GM21737 (cell line): ENCODE measurements around the gene ZNF311.
"Not testable (repeated sequence)": the region's sequence is repeated elsewhere in the genome, so short reads cannot be mapped to it uniquely, and the experiment has no call there.

ENCODE experiments used
- ATAC-seq: cut with Tn5 transposase; IDR thresholded peaks from one replicate; pipeline ENCODE4 v1.9.1; 2021; ENCODE audit warnings: mild to moderate bottlenecking, moderate library complexity; ENCODE audit not compliant: unreplicated experiment

ZNF311 gene

DNA sequence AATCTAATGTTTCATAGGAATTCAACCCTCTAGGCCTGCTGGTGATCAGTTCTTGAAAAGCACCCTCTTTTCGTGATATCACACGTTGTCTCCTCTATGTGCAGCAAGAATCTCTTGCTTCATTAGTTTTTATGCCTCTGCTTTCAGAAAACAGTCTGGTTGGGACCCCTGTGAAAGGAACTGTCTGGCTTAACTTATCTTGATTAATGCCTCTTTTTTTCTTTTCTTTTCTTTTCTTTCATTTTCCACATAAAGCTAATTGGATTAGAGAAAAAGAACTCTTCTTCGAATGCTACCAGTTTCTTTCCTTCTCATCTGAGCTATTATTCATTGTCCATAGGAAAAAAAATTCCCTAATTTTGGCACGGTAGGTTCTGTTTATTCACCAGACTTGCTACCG lies 21.3 kb downstream of the ZNF311 start:
- no peak for ATAC-seq

DNA sequence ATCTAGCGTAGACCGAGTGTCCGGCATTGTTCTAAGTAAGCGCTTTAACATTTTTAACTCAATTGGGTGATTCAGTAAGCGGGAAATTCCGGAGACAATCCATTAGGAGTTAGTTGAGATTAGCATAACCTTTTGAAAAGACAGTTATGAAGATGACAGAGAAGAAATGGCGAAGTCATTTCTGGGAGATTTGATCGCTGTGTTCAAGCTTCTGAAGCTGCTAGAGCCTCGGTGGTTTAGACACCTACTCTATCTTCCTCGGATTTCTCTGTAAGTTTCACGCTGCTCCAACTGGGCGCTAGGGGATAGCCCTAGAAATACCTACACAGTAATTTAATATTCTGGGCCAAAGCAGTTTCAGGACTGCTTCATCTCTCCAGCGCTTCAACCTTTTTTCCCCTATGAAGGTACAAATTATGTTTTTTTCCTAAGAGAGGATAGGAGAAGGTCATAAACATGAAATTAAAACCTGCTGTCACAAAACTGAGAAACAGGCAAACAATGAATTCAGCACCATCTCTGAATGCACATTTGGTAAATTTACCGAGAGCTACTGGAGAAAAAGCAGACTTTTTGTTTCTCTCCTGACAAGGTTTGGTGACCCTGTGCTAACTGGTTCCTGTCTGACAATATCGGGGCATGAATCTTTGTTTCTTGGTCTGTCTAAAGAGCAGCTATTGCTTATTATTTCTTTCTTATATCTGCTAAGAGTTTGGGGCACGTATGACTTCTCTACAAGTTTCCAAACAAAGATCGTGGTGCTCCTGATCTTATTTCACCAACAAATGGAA lies 22.4 kb downstream of the ZNF311 start:
- no peak for ATAC-seq

DNA sequence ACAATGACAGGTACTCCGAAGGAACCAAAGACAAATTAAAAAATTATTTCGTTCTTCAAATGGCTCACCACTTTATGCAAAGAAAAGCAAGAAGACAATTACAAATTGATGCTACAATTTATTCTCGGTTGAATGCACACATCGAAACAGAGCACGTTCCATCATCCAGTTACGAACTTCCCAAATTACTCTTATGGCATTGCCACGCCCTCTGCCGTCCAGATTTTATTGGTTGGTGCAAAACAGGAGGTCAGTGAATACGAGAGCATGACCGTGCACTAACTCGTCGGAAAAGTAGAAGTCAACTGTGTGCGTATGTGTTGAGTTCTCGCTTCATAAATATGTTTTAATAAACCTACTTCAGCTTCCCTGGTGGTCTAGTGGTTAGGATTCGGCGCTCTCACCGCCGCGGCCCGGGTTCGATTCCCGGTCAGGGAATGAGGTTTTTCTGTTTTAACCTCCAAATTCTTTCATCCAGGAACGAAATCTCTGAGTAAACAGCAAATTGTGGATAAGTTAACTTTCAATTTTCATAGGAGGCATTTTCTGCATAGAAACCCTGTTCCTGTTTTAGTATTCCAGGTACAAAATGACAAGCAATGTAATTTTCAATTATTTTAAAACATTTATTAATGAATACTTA lies 23.2 kb downstream of the ZNF311 start:
- ATAC-seq, result peak; percentile 37

DNA sequence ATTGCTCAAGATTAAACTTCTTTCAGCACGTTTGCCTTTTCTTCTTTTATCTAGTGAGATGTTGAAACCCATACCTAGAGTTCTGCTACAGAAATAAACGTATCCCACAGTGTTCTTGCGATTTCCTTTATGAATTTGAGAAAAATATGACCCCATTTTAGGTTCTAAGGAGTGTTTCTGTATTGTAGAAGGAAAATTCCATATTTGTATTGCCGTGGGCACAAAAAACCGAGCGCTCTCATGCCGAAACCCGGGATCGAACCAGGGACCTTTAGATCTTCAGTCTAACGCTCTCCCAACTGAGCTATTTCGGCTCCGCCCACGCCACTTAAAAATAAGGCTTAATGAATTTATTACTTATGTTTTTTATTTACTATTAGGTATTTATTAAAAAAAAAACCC lies 23.7 kb downstream of the ZNF311 start:
- ATAC-seq, result peak; percentile 25

DNA sequence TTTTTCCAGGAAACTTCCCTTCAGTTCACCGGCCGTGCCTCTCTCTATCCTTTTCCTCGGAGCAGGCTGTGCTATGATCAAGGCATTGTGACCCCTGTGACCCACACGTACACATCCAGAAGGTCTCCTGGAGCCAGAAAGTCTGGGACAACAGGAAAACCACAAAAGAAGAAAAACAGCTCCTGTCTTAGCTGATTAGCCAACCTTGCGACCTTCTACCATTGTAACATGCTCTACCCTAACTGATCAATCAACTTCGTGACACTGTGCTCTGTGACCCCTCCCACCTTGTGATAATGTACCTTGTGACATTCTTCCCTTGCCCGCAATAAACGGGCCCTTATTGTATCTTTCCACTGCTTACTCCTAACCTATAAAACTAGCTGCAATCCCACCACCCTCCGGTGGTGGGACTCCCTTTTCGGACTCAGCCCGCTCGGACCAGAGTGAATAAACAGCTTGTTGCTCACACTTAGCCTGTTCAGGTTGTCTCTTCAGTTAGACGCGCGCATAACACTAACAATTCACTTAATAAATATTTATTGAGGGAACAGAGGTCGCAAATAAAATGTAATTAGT lies 24.2 kb downstream of the ZNF311 start:
- peak; percentile 40 for ATAC-seq

DNA sequence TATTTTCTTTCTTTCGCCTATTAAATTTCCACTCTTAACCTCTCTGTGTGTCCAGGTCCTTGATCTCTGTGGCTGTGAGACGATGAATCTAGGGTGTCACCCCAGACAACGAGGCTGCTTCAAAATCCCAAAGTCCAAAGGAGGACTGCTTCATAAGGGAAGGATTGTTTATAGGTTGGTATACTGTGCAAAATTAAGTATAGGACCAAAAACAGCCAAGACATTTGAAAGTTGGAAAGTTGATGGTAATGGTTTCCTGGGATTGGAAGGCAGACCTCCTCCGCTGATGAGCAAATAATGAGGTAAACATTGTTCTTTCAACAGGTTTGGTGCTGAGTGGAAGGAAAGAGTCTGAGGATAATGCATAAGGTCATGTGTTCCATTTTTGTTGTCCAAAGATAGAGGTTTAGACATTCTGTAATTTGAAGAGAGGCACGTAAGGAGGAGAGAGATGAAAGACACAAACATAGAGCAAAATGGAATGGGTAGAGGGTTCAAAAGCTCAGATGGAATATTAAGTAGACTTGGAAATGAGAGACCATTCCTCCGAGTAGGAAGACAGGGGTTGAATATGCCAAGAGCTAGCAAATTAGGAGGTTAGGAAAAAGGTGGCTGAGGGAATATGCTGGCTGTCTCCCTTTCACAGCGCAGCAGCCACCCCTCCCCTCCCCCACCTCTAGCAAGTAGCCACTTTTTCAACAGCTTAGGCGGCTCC lies 24.8 kb downstream of the ZNF311 start:
- no peak for ATAC-seq

DNA sequence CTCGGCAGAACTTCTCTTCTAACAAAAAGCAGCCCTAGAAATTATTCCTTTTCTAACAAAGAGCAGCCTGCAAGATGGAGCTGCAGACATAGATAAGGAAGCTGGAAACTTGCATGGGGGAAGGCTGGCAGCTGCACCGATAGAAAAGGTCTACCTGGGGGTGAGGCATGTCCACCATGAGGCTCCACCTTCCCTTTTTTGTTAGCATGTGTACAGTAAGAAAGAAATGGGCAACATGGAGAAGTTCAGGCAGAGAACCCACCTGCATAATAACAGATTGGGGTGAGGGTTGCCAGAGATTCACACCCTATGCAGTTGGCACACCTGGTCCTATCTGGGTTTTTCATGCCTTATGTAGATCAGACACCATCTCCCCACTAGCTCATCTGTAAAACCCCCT lies 25.4 kb downstream of the ZNF311 start:
- no peak for ATAC-seq

DNA sequence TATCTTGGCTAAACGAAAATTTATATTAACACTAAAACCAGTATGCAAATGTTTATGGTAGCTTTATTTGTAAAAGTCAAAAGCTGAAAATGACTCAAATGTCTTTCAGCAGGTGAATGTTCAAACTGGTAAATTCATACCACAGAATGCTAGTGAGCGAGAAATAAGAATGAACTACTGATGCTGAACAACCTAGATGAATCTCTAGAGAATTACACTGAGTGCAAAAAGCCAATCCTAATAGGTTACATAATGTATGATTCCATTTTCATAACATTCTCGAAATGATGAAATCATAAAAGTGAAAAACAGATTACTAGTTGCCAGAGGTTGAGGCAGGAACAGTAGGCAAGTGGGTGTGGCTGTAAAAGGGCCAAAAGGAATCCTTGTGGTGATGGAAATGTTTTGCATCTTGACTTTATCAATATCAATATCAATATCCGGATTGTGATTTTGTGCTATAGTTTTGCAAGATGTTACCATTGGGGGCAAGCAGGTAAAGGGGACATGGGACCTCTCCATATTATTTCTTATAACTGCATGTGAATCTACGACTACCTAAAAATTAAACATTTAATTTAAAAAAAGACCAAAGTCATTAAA lies 26.1 kb downstream of the ZNF311 start:
- peak; percentile 34 for ATAC-seq

DNA sequence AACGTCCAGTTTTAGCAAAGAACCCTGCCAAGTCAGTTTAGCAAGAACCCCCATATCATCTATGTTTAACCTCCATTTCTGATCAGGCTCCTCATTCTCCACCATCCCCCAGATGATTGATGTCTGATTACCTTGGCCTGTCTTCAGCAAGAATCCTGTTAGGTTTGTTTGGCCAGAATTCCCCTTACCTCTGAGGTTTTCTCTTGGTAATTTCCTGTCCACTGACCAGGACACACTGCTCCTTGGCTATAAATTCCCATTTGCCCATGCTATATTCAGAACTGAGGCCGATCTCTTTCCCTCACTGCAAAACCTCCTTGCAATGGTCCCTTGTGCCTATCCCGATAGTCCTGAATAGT lies 27.0 kb downstream of the ZNF311 start:
- ATAC-seq, result no peak

DNA sequence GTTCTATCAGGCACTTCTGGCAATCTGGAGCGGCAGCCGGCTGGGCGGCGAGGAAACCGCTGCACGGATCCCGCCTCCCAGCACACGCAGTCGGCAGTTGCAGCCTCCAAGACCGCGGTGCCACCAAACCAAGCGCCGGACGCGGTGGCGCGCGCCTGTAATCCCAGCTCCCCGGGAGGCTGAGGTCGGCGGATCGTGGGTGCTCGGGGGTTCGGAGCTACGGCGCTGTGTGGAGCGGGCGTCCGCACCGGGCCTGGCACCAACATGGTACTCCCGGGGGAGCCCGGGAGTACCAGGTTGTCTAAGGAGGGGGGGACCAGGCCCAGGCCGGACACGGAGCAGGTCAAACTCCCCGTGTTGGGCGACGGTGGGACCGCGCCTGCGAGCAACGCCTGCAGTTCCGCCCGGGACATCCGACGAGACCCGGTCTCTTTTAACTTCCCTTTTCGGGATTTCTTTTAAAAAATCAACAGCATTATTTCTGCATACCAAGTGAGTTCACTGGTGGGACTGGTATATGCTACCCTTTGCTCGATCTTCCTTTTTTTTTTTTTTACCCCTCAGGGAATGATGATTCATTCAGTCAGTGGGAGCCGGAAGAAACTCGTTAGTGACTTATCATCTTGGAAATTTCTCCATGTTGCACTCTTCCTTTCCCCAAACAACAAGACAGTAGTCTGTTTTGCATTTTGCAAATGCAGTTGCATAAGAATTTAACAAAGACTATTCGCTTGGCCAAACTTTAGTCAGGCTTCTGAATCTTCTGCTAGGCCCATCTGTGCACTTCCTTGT lies 27.6 kb downstream of the ZNF311 start:
- ATAC-seq, result no peak

DNA sequence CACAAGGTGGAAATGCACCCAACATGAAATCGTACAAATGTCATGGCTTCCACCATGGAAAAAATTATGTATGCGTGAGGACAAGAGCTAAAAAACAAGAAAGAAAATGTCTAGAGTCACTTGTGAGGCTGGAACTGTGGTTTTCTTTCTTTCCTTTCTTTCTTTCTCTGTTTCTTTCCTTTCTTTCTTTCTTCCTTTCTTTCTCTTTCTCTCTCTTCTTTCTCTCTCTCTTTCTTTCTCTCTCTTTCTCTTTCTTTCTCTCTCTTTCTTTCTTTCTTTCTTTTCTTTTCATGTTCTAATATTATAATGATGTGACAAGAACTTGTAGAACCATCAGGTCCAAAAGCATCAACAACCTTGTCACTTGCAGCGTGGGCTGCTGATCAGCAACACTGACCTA lies 28.4 kb downstream of the ZNF311 start:
- ATAC-seq, result no peak

DNA sequence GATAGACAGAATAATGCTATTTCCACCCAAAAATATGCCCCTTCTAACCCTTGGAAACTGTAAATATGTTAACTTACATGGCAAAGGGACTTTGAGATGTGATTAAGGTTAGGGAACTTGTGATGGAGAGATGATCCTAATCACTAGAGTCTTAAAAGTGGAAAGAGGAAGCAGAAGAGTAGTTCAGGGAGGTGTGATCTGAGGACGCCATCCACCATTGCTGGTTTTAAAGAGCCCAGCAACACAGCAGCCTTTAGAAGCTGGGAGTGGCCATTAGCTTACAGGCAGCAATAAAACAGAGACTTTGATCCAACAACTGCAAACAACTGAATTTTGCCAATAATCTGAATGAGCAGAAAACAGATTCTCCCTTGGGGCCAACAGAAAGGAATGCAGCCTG lies 30.6 kb downstream of the ZNF311 start:
- no peak for ATAC-seq

DNA sequence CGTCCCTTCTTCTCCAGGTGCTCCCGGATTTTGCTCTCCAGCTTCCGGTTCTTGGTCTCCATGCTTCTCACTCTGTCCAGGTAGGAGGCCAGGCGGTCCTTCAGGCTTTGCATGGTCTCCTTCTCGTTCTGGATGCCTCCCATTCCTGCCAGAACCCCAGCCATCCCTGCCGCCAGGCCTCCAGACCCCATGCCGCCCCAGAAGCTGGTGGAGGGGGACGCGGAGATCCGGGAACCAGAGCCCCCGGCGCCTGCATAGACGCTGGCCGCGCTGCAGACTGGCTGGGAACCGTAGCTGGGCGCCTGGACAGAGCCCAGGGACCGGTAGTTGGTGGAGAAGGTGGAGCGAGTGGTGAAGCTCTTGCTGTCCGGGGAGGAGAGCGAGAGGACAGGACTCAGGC lies 35.1 kb downstream of the ZNF311 start:
- ATAC-seq, result not testable (repeated sequence)

DNA sequence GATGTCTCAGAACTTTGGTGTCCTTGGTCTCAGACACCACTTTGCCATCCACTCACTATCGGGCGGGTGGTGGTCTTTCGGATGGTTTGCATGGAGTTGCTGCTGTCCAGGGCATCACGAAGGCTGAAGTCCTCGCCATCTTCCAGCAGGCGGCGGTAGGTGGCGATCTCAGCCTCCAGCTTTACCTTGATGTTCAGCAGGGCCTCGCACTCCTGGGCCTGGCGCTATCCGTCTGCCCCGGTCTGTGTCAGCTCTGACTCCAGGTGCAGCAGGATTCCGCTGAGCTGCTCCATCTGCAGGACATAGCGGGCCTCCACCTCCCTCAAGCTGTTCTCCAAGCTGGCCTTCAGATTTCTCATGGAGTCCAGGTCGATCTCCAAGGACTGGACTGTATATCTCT lies 36.0 kb downstream of the ZNF311 start:
- ATAC-seq, result no peak

DNA sequence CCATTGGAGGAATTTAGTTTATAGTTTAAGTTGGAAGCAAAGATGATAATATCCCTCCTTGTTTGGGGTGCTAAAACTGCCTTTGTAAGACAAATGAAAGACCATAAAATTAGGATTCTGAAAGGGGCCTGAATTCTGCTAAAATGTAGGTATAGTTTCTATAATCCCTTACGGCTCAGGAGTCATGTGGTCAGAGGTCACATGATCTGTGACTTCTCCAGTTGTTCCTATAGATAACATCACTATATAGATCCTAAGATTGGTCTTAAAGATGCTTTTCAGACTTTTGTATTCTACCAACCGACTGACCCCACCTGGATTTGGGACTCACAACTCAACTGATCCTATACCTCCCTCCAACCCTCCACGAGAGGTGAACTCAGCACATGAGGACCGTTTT lies 36.6 kb downstream of the ZNF311 start:
- no peak for ATAC-seq

DNA sequence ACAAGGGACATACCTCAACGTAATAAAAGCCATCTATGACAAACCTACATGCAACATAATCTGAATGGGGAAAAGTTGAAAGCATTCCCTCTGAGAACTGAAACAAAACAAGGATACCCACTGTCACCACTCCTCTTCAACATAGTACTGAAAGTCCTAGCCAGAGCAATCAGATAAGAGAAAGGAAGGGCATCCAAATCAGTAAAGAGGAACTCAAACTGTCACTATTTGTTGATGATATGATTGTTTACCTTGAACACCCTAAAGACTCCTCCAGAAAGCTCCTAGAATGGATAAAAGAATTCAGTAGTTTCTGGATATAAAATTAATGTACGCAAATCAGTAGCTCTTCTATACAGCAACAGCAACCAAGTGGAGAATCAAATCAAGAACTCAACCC lies 39.4 kb downstream of the ZNF311 start:
- ATAC-seq, result no peak

DNA sequence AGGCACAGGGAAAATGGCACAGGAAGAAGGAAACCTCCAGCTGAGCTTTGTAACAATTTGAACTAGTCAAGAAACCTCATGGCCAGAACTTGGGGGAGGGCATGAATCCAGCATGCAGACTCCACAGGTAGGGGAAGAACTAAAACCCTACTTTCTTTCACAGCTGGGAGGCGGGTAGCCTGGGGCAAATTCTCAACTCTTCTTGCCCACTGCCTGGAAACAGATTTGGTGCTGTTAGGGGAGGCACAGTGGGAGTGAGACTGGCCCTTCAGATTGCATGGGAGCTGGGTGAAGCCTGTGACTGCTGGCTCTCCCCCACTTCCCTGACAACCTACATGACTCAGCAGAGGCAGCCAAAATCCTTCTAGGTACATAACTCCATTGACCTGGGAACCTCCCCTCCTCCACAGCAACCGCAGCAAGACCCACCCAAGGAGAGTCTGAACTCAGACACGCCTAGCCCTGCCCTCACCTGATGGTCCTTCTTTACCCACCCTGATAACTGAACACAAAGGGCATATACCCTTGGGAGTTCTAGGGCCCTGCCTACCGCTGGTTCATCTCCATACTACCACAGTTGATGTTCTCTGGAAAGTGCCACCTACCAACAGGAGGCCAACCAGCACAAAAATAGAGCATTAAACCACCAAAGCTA lies 44.1 kb downstream of the ZNF311 start:
- no peak for ATAC-seq

DNA sequence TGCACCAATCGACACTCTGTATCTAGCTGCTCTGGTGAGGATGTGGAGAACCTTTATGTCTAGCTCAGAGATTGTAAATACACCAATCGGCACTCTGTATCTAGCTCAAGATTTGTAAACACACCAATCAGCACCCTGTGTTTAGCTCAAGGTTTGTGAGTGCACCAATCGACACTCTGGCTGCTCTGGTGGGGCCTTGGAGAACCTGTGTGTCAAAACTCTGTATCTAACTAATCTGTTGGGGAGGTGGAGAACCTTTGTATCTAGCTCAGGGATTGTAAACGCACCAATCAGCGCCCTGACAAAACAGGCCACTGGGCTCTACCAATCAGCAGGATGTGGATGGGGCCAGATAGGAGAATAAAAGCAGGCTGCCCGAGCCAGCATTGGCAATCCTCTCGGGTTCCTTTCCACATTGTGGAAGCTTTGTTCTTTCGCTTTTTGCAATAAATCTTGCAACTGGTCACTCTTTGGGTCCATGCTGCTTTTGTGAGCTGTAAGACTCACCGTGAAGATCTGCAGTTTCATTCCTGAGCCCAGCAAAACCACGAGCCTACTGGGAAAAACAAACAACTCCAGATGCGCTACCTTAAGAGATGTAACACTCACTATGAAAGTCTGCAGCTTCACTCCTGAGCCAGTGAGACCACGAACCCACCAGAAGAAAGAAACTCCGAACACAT lies 46.4 kb downstream of the ZNF311 start:
- not testable (repeated sequence) for ATAC-seq

DNA sequence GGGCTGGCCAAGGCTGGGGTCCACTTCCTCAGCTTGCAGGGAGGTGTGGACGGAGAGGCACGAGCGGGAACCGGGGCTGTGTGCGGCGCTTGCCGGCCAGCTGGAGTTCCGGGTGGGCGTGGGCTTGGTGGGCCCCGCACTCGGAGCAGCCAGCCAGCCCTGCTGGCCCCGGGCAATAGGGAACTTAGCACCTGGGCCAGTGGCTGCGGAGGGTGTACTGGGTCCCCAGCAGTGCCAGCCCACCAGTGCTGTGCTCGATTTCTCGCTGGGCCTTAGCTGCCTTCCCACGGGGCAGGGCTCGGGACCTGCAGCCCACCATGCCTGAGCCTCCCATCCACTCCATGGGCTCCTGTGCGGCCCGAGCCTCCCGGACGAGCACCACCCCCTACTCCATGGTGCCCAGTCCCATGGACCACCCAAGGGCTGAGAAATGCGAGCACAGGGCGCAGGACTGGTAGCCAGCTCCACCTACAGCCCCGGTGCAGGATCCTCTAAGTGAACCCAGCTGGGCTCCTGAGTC lies 47.3 kb downstream of the ZNF311 start:
- ATAC-seq, result not testable (repeated sequence)
